Suppressor macrophage (primary cell): Measurements from ENCODE around the gene KLRC3.
"Not testable (repeated sequence)": the region's sequence is repeated elsewhere in the genome, so short reads cannot be mapped to it uniquely, and the experiment has no call there.

ENCODE experiments used
- DNase-seq, 4 experiments: peaks; one replicate each; pipeline ENCODE4 v3.0.0-alpha.2; 2020 to 2022
- total RNA-seq, 17 experiments: gene quantifications; one replicate each; lab custom pipeline; 2026; ENCODE audit warnings: mixed read lengths in 6 of 17, inconsistent platforms in 3 of 17; lab: John Stamatoyannopoulos, UW

KLRC3 gene
- 0 to 0.11 (median 0) reads per million in 17 experiments for total RNA-seq

DNA sequence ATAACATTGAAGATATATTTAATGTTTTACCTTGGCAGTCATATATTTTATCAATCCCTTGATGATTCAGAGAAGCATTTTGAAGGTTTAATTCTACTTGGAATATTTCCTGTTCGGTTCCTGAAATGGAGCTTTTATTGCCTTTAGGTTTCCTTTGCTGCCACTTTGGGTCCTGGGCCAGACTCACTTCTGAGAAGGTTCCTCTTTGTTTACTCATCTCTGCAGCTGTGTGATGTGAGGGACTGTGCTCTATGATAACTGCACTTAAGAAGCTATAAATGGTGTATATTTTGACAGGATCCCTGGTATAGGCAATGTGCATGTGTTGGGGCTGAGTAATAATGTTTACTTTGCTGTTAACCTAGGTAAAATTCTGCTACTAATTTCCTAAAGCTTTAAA lies at the start of gene KLRC3:
Gene KLRC3 (minus strand): TSS at position 262 of the 400 bp plus-strand sequence. CDS start 45 bp downstream, at position 217.
- DNase-seq: not testable (repeated sequence)

DNA sequence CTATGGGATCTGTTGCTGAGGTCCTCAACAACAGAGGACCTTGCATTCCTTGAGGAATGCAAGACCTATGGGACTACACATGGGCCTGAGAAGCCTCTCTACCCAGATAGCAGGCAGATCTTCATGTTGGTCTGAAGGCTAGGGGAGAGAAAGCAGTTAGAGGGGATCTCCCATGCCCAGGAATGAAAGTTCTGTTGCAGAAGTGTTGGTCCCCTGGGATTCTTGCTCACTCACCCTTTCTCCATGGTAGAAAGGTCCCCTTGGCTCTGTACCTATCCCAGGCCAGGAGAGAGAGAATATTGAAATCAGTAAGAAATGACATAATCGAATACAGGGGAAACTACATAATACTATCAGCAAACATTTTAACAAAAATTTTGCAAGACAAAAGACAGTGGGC lies 49.3 kb upstream of the KLRC3 start:
- DNase-seq: no peak

DNA sequence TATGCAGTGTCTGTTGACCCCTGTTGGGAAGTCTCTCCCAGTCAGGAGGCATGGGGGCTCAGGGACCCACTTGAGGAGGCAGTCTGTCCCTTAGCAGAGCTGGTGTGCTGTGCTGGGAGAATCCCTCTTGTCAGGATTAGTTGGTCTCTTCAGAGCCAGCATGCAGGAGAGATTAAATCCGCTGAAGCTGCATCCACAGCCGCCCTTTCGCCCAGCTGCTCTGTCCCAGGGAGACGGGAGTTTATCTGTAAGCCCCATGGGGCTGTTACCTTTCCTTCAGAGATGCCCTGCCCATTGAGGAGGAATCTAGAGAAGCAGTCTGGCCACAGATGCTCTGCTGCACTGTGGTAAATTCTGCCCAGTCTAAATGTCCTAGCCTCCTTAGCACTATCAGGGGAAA lies 45.9 kb upstream of the KLRC3 start:
- no peak for DNase-seq

- DNase-seq: no peak
Observed at GRCh38 chr12:10457760-10458159, 37.4 kb upstream of the KLRC3 start.

GRCh38 chr12:10456856-10457255 lies 36.5 kb upstream of the KLRC3 start:
- no peak for DNase-seq

GRCh38 chr12:10455766-10456165 lies 35.4 kb upstream of the KLRC3 start:
- no peak for DNase-seq

DNA sequence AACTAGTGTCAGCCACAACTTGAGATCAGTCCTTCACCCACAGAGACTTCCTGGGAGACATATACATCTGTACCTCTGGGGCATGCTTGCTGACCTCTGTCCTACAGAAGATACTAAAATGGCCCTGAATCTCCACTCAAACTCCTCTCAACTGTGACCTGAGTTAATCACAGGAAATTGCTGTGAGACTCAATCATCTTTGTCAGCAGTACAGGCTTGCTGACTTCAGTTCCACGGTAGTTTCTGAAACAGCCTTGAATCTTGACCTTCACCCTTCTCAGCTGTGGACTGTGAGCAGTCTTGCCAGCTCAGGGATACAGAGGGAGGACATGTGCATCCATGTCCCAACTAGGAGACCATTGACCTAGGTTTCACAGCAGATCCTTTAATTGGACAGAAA lies 34.1 kb upstream of the KLRC3 start:
- no peak for DNase-seq

DNA sequence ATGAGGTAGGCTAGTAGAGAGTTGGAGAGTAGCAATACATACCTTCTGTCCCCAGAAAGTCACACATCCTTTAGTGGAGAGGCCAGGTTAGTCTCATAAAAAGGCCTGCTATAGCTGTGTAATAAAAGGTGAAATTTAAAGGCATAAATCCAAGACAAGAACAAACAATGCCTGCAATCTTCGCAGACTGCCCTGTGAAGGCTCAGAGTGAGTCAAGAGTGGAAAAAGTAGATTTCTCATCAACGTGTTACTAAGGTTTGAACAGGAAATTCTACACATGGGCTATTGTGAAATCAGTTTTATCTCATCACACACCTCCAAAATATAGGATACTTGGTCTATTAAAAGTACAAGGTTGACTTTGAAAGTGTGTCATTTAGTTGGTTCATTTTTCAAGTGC lies 32.8 kb upstream of the KLRC3 start, which contains the start of gene KLRC1:
Gene KLRC1 (minus strand): TSS at position 222 of the 400 bp plus-strand sequence. CDS start 2,221 bp downstream, outside the sequence.
- no peak for DNase-seq

- DNase-seq: peak in 1 of 4 experiments; percentile 4
Observed at GRCh38 chr12:10448236-10448635, 27.8 kb upstream of the KLRC3 start.

DNA sequence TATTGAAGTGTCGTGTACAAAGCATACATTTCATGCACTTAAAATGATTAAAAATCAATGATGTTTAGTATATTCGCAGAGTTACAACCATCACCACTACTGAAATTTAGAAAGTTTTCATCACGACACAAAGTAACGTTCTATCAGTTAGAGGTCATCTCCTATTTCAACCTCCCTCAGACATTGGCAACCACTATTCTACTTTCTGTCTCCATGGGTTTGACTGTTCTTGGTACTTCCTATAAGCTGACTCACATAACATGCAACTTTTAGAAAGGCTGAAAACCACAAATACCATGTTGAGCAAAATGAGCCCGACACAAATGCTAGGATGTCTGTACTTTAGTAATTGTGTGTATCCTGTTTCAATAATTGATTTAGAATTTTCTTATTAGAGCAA lies 25.7 kb upstream of the KLRC3 start:
- DNase-seq: not testable (repeated sequence)

GRCh38 chr12:10441144-10441543 lies 20.7 kb upstream of the KLRC3 start:
- not testable (repeated sequence) for DNase-seq

GRCh38 chr12:10439608-10440274 lies 19.3 kb upstream of the KLRC3 start:
- not testable (repeated sequence) for DNase-seq

GRCh38 chr12:10437601-10438000 lies 17.2 kb upstream of the KLRC3 start:
- DNase-seq: not testable (repeated sequence)

GRCh38 chr12:10435816-10436215 lies 15.4 kb upstream of the KLRC3 start, which contains the start of gene KLRC2:
Gene KLRC2, minus strand, starts transcription at chr12:10436010. Its CDS starts 24 bp downstream, at chr12:10435986.
- peak; percentile 13 to 31 (median 22) for DNase-seq

GRCh38 chr12:10430623-10431022 lies 10.2 kb upstream of the KLRC3 start:
- DNase-seq: not testable (repeated sequence)

DNA sequence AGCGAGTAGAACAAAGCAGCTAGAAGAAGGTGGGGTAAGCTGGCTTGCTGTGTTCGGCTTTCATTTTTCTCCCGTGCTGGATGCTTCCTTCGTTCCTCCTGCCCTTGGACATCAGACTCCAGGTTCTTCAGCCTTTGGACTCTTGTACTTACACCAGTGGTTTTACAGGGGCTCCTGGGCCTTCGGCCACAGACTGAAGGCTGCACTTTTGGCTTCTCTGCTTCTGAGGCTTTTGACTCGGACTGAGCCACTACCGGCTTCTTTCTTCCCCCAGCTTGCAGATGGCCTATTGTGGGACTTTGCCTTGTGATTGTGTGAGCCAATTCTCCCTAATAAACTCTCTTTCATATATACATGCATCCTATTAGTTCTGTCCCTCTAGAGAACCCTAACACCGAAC lies 5.5 kb upstream of the KLRC3 start:
- not testable (repeated sequence) for DNase-seq

DNA sequence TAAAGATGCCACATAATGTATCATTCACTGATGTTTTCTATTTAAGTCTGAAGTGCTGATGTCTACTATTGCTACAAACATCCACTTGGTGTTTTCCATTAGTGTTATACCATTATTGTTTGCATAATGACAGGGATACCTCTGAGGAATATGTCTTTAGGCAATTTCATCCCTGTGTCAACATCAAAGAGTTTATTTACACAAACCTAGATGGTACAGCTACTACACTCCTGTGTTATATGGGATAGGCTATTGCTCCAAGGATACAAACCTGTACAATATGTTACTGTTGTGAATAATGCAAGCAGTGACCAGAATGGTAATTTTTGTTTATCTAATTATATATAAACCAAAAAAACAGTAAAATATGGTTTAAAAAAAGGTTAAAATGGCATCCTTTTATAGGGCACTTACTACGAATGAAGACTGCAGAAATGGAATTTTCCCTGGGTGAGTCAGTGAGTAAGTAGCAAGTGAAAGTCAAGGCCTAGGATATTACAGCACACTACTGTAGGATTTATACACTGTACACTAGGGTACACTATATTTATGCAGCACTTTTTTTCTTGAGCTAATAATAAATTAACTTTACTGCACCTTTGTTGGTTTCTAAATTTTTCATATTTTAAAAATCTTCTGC lies 4.0 kb upstream of the KLRC3 start:
- DNase-seq: not testable (repeated sequence)

GRCh38 chr12:10422159-10422558 lies 1.8 kb upstream of the KLRC3 start:
- not testable (repeated sequence) for DNase-seq

- DNase-seq: peak; percentile 52 to 72 (median 56)
Observed at GRCh38 chr12:10409392-10409791, 11.0 kb downstream of the KLRC3 start, which contains the start of gene KLRC4. Gene KLRC4, minus strand, starts transcription at chr12:10409757. Its CDS starts 182 bp downstream, at chr12:10409575.

- no peak for DNase-seq
Observed at GRCh38 chr12:10408842-10409241, 11.6 kb downstream of the KLRC3 start.

GRCh38 chr12:10406725-10407124 lies 13.7 kb downstream of the KLRC3 start:
- DNase-seq: peak; percentile 77 to 91 (median 84)

DNA sequence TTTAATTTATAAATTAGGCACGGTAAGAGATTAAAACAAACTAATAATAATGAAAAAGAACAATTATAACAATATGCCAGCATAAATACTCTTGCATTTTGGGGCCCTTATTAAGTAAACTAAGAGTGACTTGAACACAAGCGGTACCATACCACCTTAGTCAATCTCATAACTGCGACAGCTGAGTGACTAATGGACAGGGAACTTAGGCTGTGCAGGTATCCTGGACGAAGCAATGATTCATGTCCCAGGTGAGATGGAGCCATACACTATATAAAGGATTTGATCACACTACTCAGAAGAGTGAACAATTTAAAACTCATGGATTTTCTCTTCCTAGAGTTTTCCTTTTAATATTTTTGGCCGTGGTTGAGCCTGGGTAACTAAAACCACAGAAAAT lies 15.1 kb downstream of the KLRC3 start:
- DNase-seq: no peak

- no peak for DNase-seq
Observed at GRCh38 chr12:10404798-10405197, 15.6 kb downstream of the KLRC3 start.

DNA sequence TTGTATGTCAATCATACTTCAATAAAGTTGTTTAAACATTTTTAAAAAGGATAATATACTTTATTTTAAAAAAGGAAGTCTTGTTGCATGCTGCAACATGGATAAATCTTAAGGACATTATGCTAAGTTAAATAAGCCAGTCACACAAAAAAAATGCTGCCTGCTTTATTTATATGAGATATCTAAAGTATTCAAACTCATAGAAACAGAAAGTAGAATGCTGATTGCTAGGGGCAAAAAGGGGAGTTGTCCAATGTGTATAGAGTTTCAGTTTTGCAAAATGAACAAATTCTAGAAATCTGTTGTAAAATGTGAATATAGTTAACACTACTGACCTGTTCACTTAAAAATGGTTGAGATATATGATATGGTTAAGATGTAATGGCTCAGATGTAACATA lies 19.6 kb downstream of the KLRC3 start:
- DNase-seq: no peak
